ENCODE data around the gene NOX5.

- no peak for TF ChIP-seq CTCF (IDR thresholded peaks at IDR 0.05; ENCODE audit: poor library complexity, severe bottlenecking)
- no peak for TF ChIP-seq EZH2 (IDR thresholded peaks at IDR 0.05; ENCODE audit: borderline replicate concordance, insufficient read depth, low read length, poor library complexity, severe bottlenecking)
- TF ChIP-seq MXI1 (conservative IDR thresholded peaks at IDR 0.05; ENCODE audit: poor library complexity, severe bottlenecking): no peak
- TF ChIP-seq RAD21 (conservative IDR thresholded peaks at IDR 0.05): no peak
- no peak for TF ChIP-seq TAF1 (IDR thresholded peaks at IDR 0.05; ENCODE audit: low read depth)
- TF ChIP-seq POLR2AphosphoS5 (IDR thresholded peaks at IDR 0.05): no peak
- TF ChIP-seq REST (IDR thresholded peaks at IDR 0.05; ENCODE audit: borderline replicate concordance): no peak
- TF ChIP-seq SMC3 (conservative IDR thresholded peaks at IDR 0.05; ENCODE audit: poor library complexity): no peak
- no peak for TF ChIP-seq EP300 (conservative IDR thresholded peaks at IDR 0.05; ENCODE audit: poor library complexity, severe bottlenecking)
These were observed 33.7 kb upstream of the NOX5 start for GRCh38 chr15:68980786-68981185.
